GM19025 (cell line): ENCODE data around the gene SNTG2.

Experiments
- ATAC-seq: cut with Tn5 transposase; IDR thresholded peaks from one replicate; pipeline ENCODE4 v1.9.1; 2021; ENCODE audit warnings: mild to moderate bottlenecking, low read depth, moderate library complexity; ENCODE audit not compliant: unreplicated experiment

The SNTG2 gene

GRCh38 chr2:951224-952006, 766 bp downstream of the SNTG2 start:
- no peak for ATAC-seq

GRCh38 chr2:953408-953807, 2.8 kb downstream of the SNTG2 start:
- ATAC-seq: no peak

GRCh38 chr2:953975-954686, 3.5 kb downstream of the SNTG2 start:
- no peak for ATAC-seq

- ATAC-seq: no peak
These were observed 4.0 kb downstream of the SNTG2 start for GRCh38 chr2:954687-955000.

GRCh38 chr2:955829-956731, 5.4 kb downstream of the SNTG2 start:
- ATAC-seq: no peak

GRCh38 chr2:959457-959856, 8.8 kb downstream of the SNTG2 start:
- ATAC-seq: no peak

GRCh38 chr2:960061-960736, 9.6 kb downstream of the SNTG2 start:
- ATAC-seq: no peak

GRCh38 chr2:961786-962185, 11.1 kb downstream of the SNTG2 start:
- ATAC-seq: no peak

- no peak for ATAC-seq
These were observed 13.2 kb downstream of the SNTG2 start for GRCh38 chr2:963876-964275.

- ATAC-seq: no peak
These were observed 13.9 kb downstream of the SNTG2 start for GRCh38 chr2:964562-964961.

GRCh38 chr2:965640-966147, 15.0 kb downstream of the SNTG2 start:
- no peak for ATAC-seq

- no peak for ATAC-seq
These were observed 22.5 kb downstream of the SNTG2 start for GRCh38 chr2:973129-973528.

GRCh38 chr2:974054-974453, 23.4 kb downstream of the SNTG2 start:
- ATAC-seq: no peak

- ATAC-seq: no peak
These were observed 23.9 kb downstream of the SNTG2 start for GRCh38 chr2:974502-974901.

- no peak for ATAC-seq
These were observed 24.4 kb downstream of the SNTG2 start for GRCh38 chr2:975095-975494.

GRCh38 chr2:979069-979928, 28.6 kb downstream of the SNTG2 start:
- no peak for ATAC-seq

GRCh38 chr2:980176-980575, 29.5 kb downstream of the SNTG2 start:
- ATAC-seq: no peak

GRCh38 chr2:981258-981657, 30.6 kb downstream of the SNTG2 start:
- ATAC-seq: no peak

GRCh38 chr2:981759-982158, 31.1 kb downstream of the SNTG2 start:
- no peak for ATAC-seq
